K562 (cell line): Measurements from ENCODE around the gene INSM1. TPM values are rescaled to one million over a fixed set of nuclear protein-coding genes. Genes with fewer than 3 reads are reported as not detected.

Experiments used
- ATAC-seq: fragments of 200-7000 bp; cut with Tn5 transposase; 3 replicates; pipeline ENCODE4 v1.9.1; 2020; ENCODE audit warnings: moderate library complexity
- BruUV-seq: library from RNA; stranded (reverse); fragments of 400-500 nt; replicated peaks from 2 replicates; lab custom pipeline; 2021; lab: Mats Ljungman, UMichigan
- CTCF ChIA-PET: fragments of 300-600 bp; formaldehyde crosslinking; extraction: SDS; loops from one replicate; lab custom pipeline; 2021; ENCODE audit warnings: low intra/inter-chr PET ratio; lab: Yijun Ruan, JAX
- POLR2A ChIA-PET: fragments of 300-600, 350-650 bp; sonication (Branson Sonifier 250); formaldehyde crosslinking; extraction: SDS; loops from one replicate; lab custom pipeline; 2021; ENCODE audit warnings: antibody characterized with exemption, inconsistent platforms; lab: Yijun Ruan, JAX
- DNase-seq, 4 experiments: peaks; one replicate each; pipeline versions ENCODE4 v3.0.0 to v3.0.0-alpha.2; 2011 to 2018; ENCODE audit warnings: low spot score in 3 of 4, mixed read lengths in 3 of 4; ENCODE audit errors: extremely low read depth in 1 of 4
- FAIRE-seq: peaks from 2 replicates; lab custom pipeline; 2011; peaks lifted over from hg19 to GRCh38; lab: Jason Lieb, UNC
- H2AFZ ChIP-seq: 2 replicates; pipeline ENCODE4 v1.6.0; 2011; ENCODE audit warnings: low read depth, low read length, control low read depth, inconsistent platforms
- H3K27ac ChIP-seq: fragments of 200-600 bp; 3 replicates; pipeline ENCODE4 v1.8.0; 2011; ENCODE audit warnings: low read depth, mild to moderate bottlenecking, control low read depth, inconsistent platforms, low read length, moderate library complexity, mixed read lengths; ENCODE audit errors: extremely low read depth
- H3K27me3 ChIP-seq, 2 experiments: fragments of 300-600 bp in 1 of 2; 2 replicates in 1 of 2; 3 replicates in 1 of 2; pipeline versions ENCODE4 v1.6.0 to v1.8.0; 2011; ENCODE audit warnings: inconsistent platforms in 2 of 2, low read length in 2 of 2, mild to moderate bottlenecking in 1 of 2, mixed read lengths in 1 of 2, moderate library complexity in 1 of 2; ENCODE audit not compliant: control insufficient read depth in 2 of 2, insufficient read depth in 2 of 2
- H3K36me3 ChIP-seq: fragments of 300-600 bp; 3 replicates; pipeline ENCODE4 v1.8.0; 2011; ENCODE audit warnings: mild to moderate bottlenecking, low read length, inconsistent platforms; ENCODE audit not compliant: control insufficient read depth, insufficient read depth
- H3K4me1 ChIP-seq, 2 experiments: fragments of 200-600 bp in 1 of 2; replicated peaks in 1 of 2; 2 replicates in 1 of 2; 3 replicates in 1 of 2; pipeline versions ENCODE4 v1.5.1 to v1.8.0; 2011; ENCODE audit warnings: inconsistent platforms in 2 of 2, low read length in 2 of 2, mild to moderate bottlenecking in 1 of 2, mixed read lengths in 1 of 2, moderate library complexity in 1 of 2; ENCODE audit not compliant: control insufficient read depth in 2 of 2, insufficient read depth in 2 of 2
- H3K4me2 ChIP-seq: 2 replicates; pipeline ENCODE4 v1.6.1; 2011; ENCODE audit warnings: low read length, control low read depth, inconsistent platforms, mixed read lengths; ENCODE audit not compliant: insufficient read depth
- H3K4me3 ChIP-seq: fragments of 200-600 bp; sonication (generic), shearing (Covaris generic); 2 replicates; pipeline ENCODE4 v1.5.1; 2016; ENCODE audit warnings: control low read depth, inconsistent platforms
- H3K79me2 ChIP-seq: fragments of 200-600 bp; 3 replicates; pipeline ENCODE4 v1.8.0; 2011; ENCODE audit warnings: low read length, inconsistent platforms; ENCODE audit not compliant: control insufficient read depth, insufficient read depth
- H3K9ac ChIP-seq, 2 experiments: 2 replicates each; pipeline versions ENCODE4 v1.6.0 to v1.6.1; 2011; ENCODE audit warnings: low read depth in 2 of 2, low read length in 2 of 2, control low read depth in 1 of 2, inconsistent platforms in 1 of 2, mild to moderate bottlenecking in 1 of 2, mixed read lengths in 1 of 2; ENCODE audit not compliant: insufficient read depth in 1 of 2
- H3K9me1 ChIP-seq: one replicate; pipeline ENCODE4 v1.6.0; 2011; ENCODE audit warnings: inconsistent platforms, mild to moderate bottlenecking, low read length, moderate library complexity; ENCODE audit not compliant: control insufficient read depth, insufficient read depth
- H3K9me3 ChIP-seq: replicated peaks from 2 replicates; pipeline ENCODE4 v1.5.1; 2011; ENCODE audit warnings: low read depth, low read length, inconsistent platforms; ENCODE audit not compliant: control insufficient read depth, insufficient read depth
- H4K20me1 ChIP-seq: replicated peaks from 2 replicates; pipeline ENCODE4 v1.6.1; 2011; ENCODE audit warnings: low read length, inconsistent platforms, mixed read lengths; ENCODE audit not compliant: control insufficient read depth, insufficient read depth
- ASH1L ChIP-seq: fragments of 450-650 bp; IDR thresholded peaks from 2 replicates; pipeline ENCODE4 v1.6.1; 2018; ENCODE audit warnings: borderline replicate concordance, mild to moderate bottlenecking, low read depth; ENCODE audit not compliant: partially characterized antibody
- BACH1 ChIP-seq: fragments of 200-800 bp; sonication (Bioruptor generic); IDR thresholded peaks from 2 replicates; pipeline ENCODE4 v1.6.1; 2016; ENCODE audit warnings: missing genetic modification characterization, missing compliant biosample characterization
- CTCFL ChIP-seq: IDR thresholded peaks from 2 replicates; pipeline ENCODE4 v1.6.1; 2011; ENCODE audit warnings: borderline replicate concordance, low read depth, mild to moderate bottlenecking, moderate library complexity, low read length; ENCODE audit not compliant: insufficient read depth, poor library complexity, severe bottlenecking
- ESRRB ChIP-seq: fragments of 250-450 bp; sonication (Bioruptor Pico); IDR thresholded peaks from 2 replicates; pipeline ENCODE4 v1.5.0; 2020; ENCODE audit warnings: mild to moderate bottlenecking, moderate library complexity, borderline replicate concordance
- ETV5 ChIP-seq: sonication (generic); formaldehyde crosslinking; IDR thresholded peaks from 2 replicates; pipeline ENCODE4 v1.4.0; 2020; ENCODE audit warnings: low read depth, mild to moderate bottlenecking, missing genetic modification reagents
- MTA2 ChIP-seq: fragments of 450-650 bp; IDR thresholded peaks from 2 replicates; pipeline ENCODE4 v1.6.1; 2016; ENCODE audit warnings: low read depth
- whole genome bisulfite sequencing: fragments of 100-300 bp; shearing (Covaris generic); methylation state at CpG from one replicate; pipeline ENCODE4 v1.1.6; 2016; ENCODE audit warnings: low coverage, mixed read lengths; ENCODE audit not compliant: insufficient coverage; ENCODE audit errors: missing lambda C conversion rate; 5-methylcytosine and 5-hydroxymethylcytosine counted together
- in situ Hi-C: fragments of 300-500 bp; cut with MboI; formaldehyde crosslinking; loops from 4 replicates; pipeline ENCODE4 v1.15.0; 2018; ENCODE audit warnings: inconsistent platforms, mixed read lengths
- intact Hi-C: fragments of 100-400 bp; cut with micrococcal nuclease; formaldehyde crosslinking; loops from 2 replicates; pipeline ENCODE4 v1.14.2; 2022
- polyA plus RNA-seq, 8 experiments: library from polyadenylated mRNA; depleted of rRNA in 4 of 8; stranded (reverse) in 5 of 8; unstranded in 3 of 8; fragments of >200 nt; fragmentation: Nextera tagmentation in 2 of 8; fragmentation: Illumina TruSeq in 1 of 8; extraction: Ambion mirVana in 2 of 8; extraction: Trizol in 1 of 8; gene quantifications; 2 replicates each; pipeline versions ENCODE4 v1.2.1 to v1.2.3, GENCODE V29; 2011 to 2014; ENCODE audit warnings: inconsistent platforms in 1 of 8, missing spikeins in 1 of 8
- total RNA-seq, 7 experiments: library from RNA; depleted of rRNA in 6 of 7; stranded (reverse); fragments of >200 nt in 6 of 7; fragmentation: Illumina TruSeq in 2 of 7; extraction: Trizol in 2 of 7; gene quantifications; 2 replicates each; pipeline versions ENCODE4 v1.2.1 to v1.2.3, GENCODE V29; 2011 to 2021; ENCODE audit warnings: low replicate concordance in 1 of 7
- TF ChIP-seq, protein P1 (sequence below), 2 experiments: fragments of 200-800 bp in 1 of 2; sonication (Bioruptor generic) in 1 of 2; sonication (generic) in 1 of 2; formaldehyde crosslinking in 1 of 2; IDR thresholded peaks in 1 of 2; conservative IDR thresholded peaks in 1 of 2; 2 replicates each; pipeline versions ENCODE4 v1.5.0 to v1.6.1; 2016 to 2020; ENCODE audit warnings: missing compliant biosample characterization in 1 of 2, missing genetic modification characterization in 1 of 2, missing genetic modification reagents in 1 of 2
- TF ChIP-seq, protein P2 (sequence below), 2 experiments: fragments of 450-650 bp in 1 of 2; sonication (generic) in 1 of 2; formaldehyde crosslinking; conservative IDR thresholded peaks; 2 replicates each; pipeline versions ENCODE4 v1.4.0 to v1.8.1; 2020 to 2022; ENCODE audit warnings: mild to moderate bottlenecking in 1 of 2, missing genetic modification reagents in 1 of 2

Gene INSM1
- total and polyA plus RNA-seq, 9 of the 15 experiments (the other 6 are each of a cell fraction or from before 2014, with no cell fraction given), result not detected

- no peak for TF ChIP-seq ASH1L
- TF ChIP-seq, protein P1, sequence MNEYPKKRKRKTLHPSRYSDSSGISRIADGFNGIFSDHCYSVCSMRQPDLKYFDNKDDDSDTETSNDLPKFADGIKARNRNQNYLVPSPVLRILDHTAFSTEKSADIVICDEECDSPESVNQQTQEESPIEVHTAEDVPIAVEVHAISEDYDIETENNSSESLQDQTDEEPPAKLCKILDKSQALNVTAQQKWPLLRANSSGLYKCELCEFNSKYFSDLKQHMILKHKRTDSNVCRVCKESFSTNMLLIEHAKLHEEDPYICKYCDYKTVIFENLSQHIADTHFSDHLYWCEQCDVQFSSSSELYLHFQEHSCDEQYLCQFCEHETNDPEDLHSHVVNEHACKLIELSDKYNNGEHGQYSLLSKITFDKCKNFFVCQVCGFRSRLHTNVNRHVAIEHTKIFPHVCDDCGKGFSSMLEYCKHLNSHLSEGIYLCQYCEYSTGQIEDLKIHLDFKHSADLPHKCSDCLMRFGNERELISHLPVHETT (CRISPR knock-in tag; conservative IDR thresholded peaks at IDR 0.05 in 1 of 2, IDR thresholded peaks at IDR 0.05 in 1 of 2), result no peak
- TF ChIP-seq, protein P2, sequence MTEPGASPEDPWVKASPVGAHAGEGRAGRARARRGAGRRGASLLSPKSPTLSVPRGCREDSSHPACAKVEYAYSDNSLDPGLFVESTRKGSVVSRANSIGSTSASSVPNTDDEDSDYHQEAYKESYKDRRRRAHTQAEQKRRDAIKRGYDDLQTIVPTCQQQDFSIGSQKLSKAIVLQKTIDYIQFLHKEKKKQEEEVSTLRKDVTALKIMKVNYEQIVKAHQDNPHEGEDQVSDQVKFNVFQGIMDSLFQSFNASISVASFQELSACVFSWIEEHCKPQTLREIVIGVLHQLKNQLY (CRISPR knock-in tag; conservative IDR thresholded peaks at IDR 0.05), result no peak
- TF ChIP-seq BACH1 (tag), result no peak
- TF ChIP-seq ESRRB (CRISPR knock-in tag), result no peak
- no peak for TF ChIP-seq ETV5
- TF ChIP-seq MTA2, result no peak
- TF ChIP-seq CTCFL, result no peak
- Histone ChIP-seq H3K4me1 (no peaks in the 10 kb centered on the region), H3K9me1 (no peaks in the 10 kb centered on the region), H3K9me3 (no peaks in the 10 kb centered on the region), H3K79me2 (no peaks in the 10 kb centered on the region), H3K27ac (no peak overlapping the region), H3K9ac (no peak overlapping the region), H3K27me3 (peaks cover 0 to 16% of the 10 kb centered on the region in 2 experiments; a peak in 1 of 5 replicates), H3K36me3 (no peaks in the 10 kb centered on the region), H3K4me2 (no peak overlapping the region), H4K20me1 (no peaks in the 10 kb centered on the region), H3K4me3 (no peak overlapping the region), H2AFZ (no peak overlapping the region)
- CTCF ChIA-PET, result no interaction called here
- POLR2A ChIA-PET, result no interaction called here
- intact Hi-C loops, result no loop called here
- no peak for FAIRE-seq
- 66% methylated on average over 14 of the region's 86 CpGs for WGBS
- in situ Hi-C loops, result no loop called here
- no peak for ATAC-seq
- DNase-seq, result no peak
- no TSS peak for BruUV-seq
Measured at GRCh38 chr20:20369250-20370093, 1.6 kb downstream of the INSM1 start.
